ENCODE data around the gene AATK.

Gene AATK

GRCh38 chr17:81196505-81197408 is 30.7 kb upstream of the AATK start:
- Histone ChIP-seq H4K20me1 (ENCODE audit: control insufficient read depth, insufficient read depth, low read depth, low read length) (no peaks in the 10 kb centered on the region), H3K4me3 (ENCODE audit: low read length) (no peak overlapping the region), H3K9me3 (ENCODE audit: control insufficient read depth, insufficient read depth, low read length) (no peaks in the 10 kb centered on the region), H3K27me3 (ENCODE audit: control insufficient read depth, low read length) (no peaks in the 10 kb centered on the region), H3K9me2 (replicated peaks; ENCODE audit: control insufficient read depth, low read length) (no peaks in the 10 kb centered on the region), H3K27ac (ENCODE audit: low read depth, low read length) (no peak overlapping the region), H3K4me1 (ENCODE audit: control insufficient read depth, low read length) (peaks cover 6% of the 10 kb centered on the region), H3K79me2 (ENCODE audit: control insufficient read depth, low read length) (no peaks in the 10 kb centered on the region), H3K4me2 (ENCODE audit: low read length) (no peak overlapping the region), H3K36me3 (ENCODE audit: control insufficient read depth, low read length) (no peaks in the 10 kb centered on the region), H3F3A (ENCODE audit: control insufficient read depth, insufficient read depth) (no peaks in the 10 kb centered on the region)
- no peak for TF ChIP-seq CTCF (IDR thresholded peaks at IDR 0.05; ENCODE audit: low read depth, low read length, poor library complexity, severe bottlenecking)
- TF ChIP-seq EZH2phosphoT487 (IDR thresholded peaks at IDR 0.05; ENCODE audit: borderline replicate concordance, low read length) = no peak

GRCh38 chr17:81195941-81196495 is 30.0 kb upstream of the AATK start:
- H3K9me3 ChIP-seq (ENCODE audit: control insufficient read depth, insufficient read depth, low read length) = no peaks in the 10 kb centered on the region
- no peak overlapping the region for H3K27ac ChIP-seq (ENCODE audit: low read depth, low read length)
- H3K36me3 ChIP-seq (ENCODE audit: control insufficient read depth, low read length) = no peaks in the 10 kb centered on the region
- H3K9me2 ChIP-seq (replicated peaks; ENCODE audit: control insufficient read depth, low read length) = no peaks in the 10 kb centered on the region
- H3K4me1 ChIP-seq (ENCODE audit: control insufficient read depth, low read length) = peaks cover 1% of the 10 kb centered on the region
- no peak for TF ChIP-seq EZH2phosphoT487 (IDR thresholded peaks at IDR 0.05; ENCODE audit: borderline replicate concordance, low read length)
- no peak for TF ChIP-seq CTCF (IDR thresholded peaks at IDR 0.05; ENCODE audit: low read depth, low read length, poor library complexity, severe bottlenecking)
- H3K79me2 ChIP-seq (ENCODE audit: control insufficient read depth, low read length) = no peaks in the 10 kb centered on the region
- H3K4me2 ChIP-seq (ENCODE audit: low read length) = no peak overlapping the region
- no peaks in the 10 kb centered on the region for H3K27me3 ChIP-seq (ENCODE audit: control insufficient read depth, low read length)
- H4K20me1 ChIP-seq (ENCODE audit: control insufficient read depth, insufficient read depth, low read depth, low read length) = no peaks in the 10 kb centered on the region
- no peak overlapping the region for H3K4me3 ChIP-seq (ENCODE audit: low read length)
- no peaks in the 10 kb centered on the region for H3F3A ChIP-seq (ENCODE audit: control insufficient read depth, insufficient read depth)

- H3K9me3 ChIP-seq (ENCODE audit: control insufficient read depth, insufficient read depth, low read length) = no peaks in the 10 kb centered on the region
- TF ChIP-seq EZH2phosphoT487 (IDR thresholded peaks at IDR 0.05; ENCODE audit: borderline replicate concordance, low read length) = no peak
- no peak for TF ChIP-seq CTCF (IDR thresholded peaks at IDR 0.05; ENCODE audit: low read depth, low read length, poor library complexity, severe bottlenecking)
- H3K4me2 ChIP-seq (ENCODE audit: low read length) = no peak overlapping the region
- H3K9me2 ChIP-seq (replicated peaks; ENCODE audit: control insufficient read depth, low read length) = no peaks in the 10 kb centered on the region
- H3K27me3 ChIP-seq (ENCODE audit: control insufficient read depth, low read length) = no peaks in the 10 kb centered on the region
- no peaks in the 10 kb centered on the region for H3K36me3 ChIP-seq (ENCODE audit: control insufficient read depth, low read length)
- no peaks in the 10 kb centered on the region for H4K20me1 ChIP-seq (ENCODE audit: control insufficient read depth, insufficient read depth, low read depth, low read length)
- no peaks in the 10 kb centered on the region for H3K4me1 ChIP-seq (ENCODE audit: control insufficient read depth, low read length)
- no peaks in the 10 kb centered on the region for H3K79me2 ChIP-seq (ENCODE audit: control insufficient read depth, low read length)
- no peak overlapping the region for H3K4me3 ChIP-seq (ENCODE audit: low read length)
- H3K27ac ChIP-seq (ENCODE audit: low read depth, low read length) = no peak overlapping the region
- H3F3A ChIP-seq (ENCODE audit: control insufficient read depth, insufficient read depth) = no peaks in the 10 kb centered on the region
These were observed 29.2 kb upstream of the AATK start for GRCh38 chr17:81194941-81195901.
